Transverse colon (tissue), 4 donors: Measurements from ENCODE around the gene ARMC6. TPM values are rescaled to one million over a fixed set of nuclear protein-coding genes. Genes with fewer than 3 reads are reported as not detected.
A peak's percentile ranks its signal among the peaks of the same experiment; 100 is the strongest.

Experiments used
- DNase-seq: peaks from one replicate; pipeline ENCODE4 v3.0.0-alpha.2; 2019
- H3K27ac ChIP-seq, 4 donors: fragments of 200-600 bp; sonication (generic); 2 replicates each; pipeline ENCODE4 v1.5.1; 2016 to 2018; ENCODE audit warnings: inconsistent platforms in 4 of 4
- H3K27me3 ChIP-seq: fragments of 200-600 bp; sonication (generic); 2 replicates; pipeline ENCODE4 v1.5.1; 2017; ENCODE audit warnings: inconsistent platforms
- H3K36me3 ChIP-seq, 4 donors: fragments of 200-600 bp; sonication (generic); 2 replicates each; pipeline ENCODE4 v1.5.1; 2017 to 2019; ENCODE audit warnings: inconsistent platforms in 4 of 4
- H3K4me1 ChIP-seq, 4 donors: fragments of 200-600 bp; sonication (generic); 2 replicates each; pipeline ENCODE4 v1.5.1; 2017 to 2020; ENCODE audit warnings: inconsistent platforms in 4 of 4
- H3K4me3 ChIP-seq, 4 donors: fragments of 200-600 bp; sonication (generic); 1 replicate in 1 of 4; 2 replicates in 3 of 4; pipeline versions ENCODE4 v1.5.1 to v1.6.1; 2017 to 2019; ENCODE audit warnings: inconsistent platforms in 4 of 4
- H3K9me3 ChIP-seq, 2 donors: fragments of 200-600 bp; sonication (generic); 2 replicates each; pipeline ENCODE4 v1.5.1; 2017 to 2019; ENCODE audit warnings: inconsistent platforms in 2 of 2
- EP300 ChIP-seq: sonication (generic); formaldehyde crosslinking; IDR thresholded peaks from one replicate; pipeline ENCODE4 v1.6.1; 2017; ENCODE audit warnings: antibody characterized with exemption, low read depth
- POLR2A ChIP-seq: fragments of 450-650 bp; IDR thresholded peaks from one replicate; pipeline ENCODE4 v1.6.1; 2016; ENCODE audit warnings: antibody characterized with exemption, mild to moderate bottlenecking, moderate library complexity
- POLR2AphosphoS5 ChIP-seq, 3 donors: sonication (generic); formaldehyde crosslinking; IDR thresholded peaks; one replicate each; pipeline ENCODE4 v1.6.1; 2016; ENCODE audit warnings: antibody characterized with exemption in 3 of 3
- WGBS, 2 donors: methylation state at CpG; one replicate each; pipeline ENCODE4 v1.1.5; 2018; ENCODE audit warnings: low coverage in 1 of 2; 5-methylcytosine and 5-hydroxymethylcytosine counted together
- in situ Hi-C, 4 donors: fragments of 200-750 bp; cut with MboI; loops; one replicate each; pipeline versions ENCODE4 v1.15.0 to v1.15.1; 2017; ENCODE audit warnings: low sequenced_read_pairs in 3 of 4, low pct_ligation_motif_present in 1 of 4, low pct_unique_long_range_greater_than_20kb in 1 of 4
- intact Hi-C: fragments of 100-400 bp; cut with DNase I; formaldehyde crosslinking; loops from one replicate; pipeline ENCODE4 v1.15.1; 2023; ENCODE audit warnings: low total_unique reads
- total RNA-seq, 4 donors: library from RNA; depleted of rRNA; stranded (reverse); fragments of >200 nt; gene quantifications; one replicate each; pipeline ENCODE4 v1.1.0, GENCODE V29; 2016
- TF ChIP-seq, protein P1 (sequence below), 5 experiments: fragments of 200-600 bp in 3 of 5; fragments of 450-650 bp in 2 of 5; sonication (generic) in 3 of 5; IDR thresholded peaks; 1 replicate in 2 of 5; 2 replicates in 3 of 5; pipeline ENCODE4 v1.5.1; 2016 to 2017; ENCODE audit warnings: antibody characterized with exemption in 5 of 5, inconsistent platforms in 3 of 5, mild to moderate bottlenecking in 2 of 5, moderate library complexity in 1 of 5

Gene ARMC6
- total RNA-seq, 4 donors from 2014 or later, result 15.2 to 220 (median 22.9) TPM

DNA sequence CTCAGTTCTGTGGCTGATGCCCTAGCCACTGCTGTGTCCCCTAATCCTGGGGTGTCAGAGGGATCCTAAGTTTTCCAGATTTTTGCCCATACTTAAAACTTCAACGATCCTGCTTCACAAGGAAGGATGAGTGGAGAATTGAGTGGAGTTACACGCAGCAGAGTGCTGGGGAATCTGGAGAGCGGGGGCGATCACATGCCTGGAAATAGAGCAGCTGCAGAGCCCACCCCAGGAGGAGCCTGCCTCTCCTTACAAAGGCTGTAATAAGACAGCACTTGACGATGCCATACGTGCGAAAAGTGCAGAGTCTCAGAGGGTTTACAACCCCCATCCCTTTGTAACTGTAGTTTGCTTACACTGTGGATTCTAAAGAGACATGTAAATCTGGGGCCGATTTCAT, 40.7 kb upstream of the ARMC6 start:
- TF ChIP-seq POLR2AphosphoS5 (IDR thresholded peaks at IDR 0.05), result no peak
- no peak for TF ChIP-seq EP300
- TF ChIP-seq POLR2A, result no peak
- TF ChIP-seq, protein P1, sequence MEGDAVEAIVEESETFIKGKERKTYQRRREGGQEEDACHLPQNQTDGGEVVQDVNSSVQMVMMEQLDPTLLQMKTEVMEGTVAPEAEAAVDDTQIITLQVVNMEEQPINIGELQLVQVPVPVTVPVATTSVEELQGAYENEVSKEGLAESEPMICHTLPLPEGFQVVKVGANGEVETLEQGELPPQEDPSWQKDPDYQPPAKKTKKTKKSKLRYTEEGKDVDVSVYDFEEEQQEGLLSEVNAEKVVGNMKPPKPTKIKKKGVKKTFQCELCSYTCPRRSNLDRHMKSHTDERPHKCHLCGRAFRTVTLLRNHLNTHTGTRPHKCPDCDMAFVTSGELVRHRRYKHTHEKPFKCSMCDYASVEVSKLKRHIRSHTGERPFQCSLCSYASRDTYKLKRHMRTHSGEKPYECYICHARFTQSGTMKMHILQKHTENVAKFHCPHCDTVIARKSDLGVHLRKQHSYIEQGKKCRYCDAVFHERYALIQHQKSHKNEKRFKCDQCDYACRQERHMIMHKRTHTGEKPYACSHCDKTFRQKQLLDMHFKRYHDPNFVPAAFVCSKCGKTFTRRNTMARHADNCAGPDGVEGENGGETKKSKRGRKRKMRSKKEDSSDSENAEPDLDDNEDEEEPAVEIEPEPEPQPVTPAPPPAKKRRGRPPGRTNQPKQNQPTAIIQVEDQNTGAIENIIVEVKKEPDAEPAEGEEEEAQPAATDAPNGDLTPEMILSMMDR (IDR thresholded peaks at IDR 0.05), result no peak
- Histone ChIP-seq H3K4me1 (no peaks in the 10 kb centered on the region), H3K9me3 (no peaks in the 10 kb centered on the region), H3K4me3 (no peak overlapping the region), H3K27me3 (no peaks in the 10 kb centered on the region), H3K27ac (no peak overlapping the region), H3K36me3 (peaks cover 0 to 28% (median 12%) of the 10 kb centered on the region in 4 donors)
- DNase-seq, result no peak
- intact Hi-C loops (no loop called here), in situ Hi-C loops (no loop called here)
- 81% methylated on average over 8 of the region's 8 CpGs; no CpG with 5 or more reads in 1 of the 2 donors for WGBS, 2 donors

DNA sequence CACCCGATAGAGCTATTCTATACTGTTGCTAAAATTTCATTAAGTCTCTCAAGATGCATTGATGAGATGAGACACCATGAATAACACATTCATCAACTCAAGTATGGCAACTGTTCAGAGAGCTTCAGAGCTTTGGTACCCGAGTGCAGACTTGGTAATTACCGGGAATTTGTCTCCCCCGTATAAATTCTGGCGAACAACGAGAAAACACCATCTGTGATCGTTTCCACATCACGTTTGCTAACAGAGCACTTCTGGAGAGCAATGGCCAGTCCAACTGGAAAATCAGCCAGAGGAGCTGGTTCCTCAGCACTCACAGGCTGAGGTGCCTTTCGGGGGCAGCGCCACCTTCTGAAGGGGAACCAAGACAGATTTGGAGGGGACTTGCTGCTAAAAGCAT, 40.3 kb upstream of the ARMC6 start:
- DNase-seq, result no peak
- in situ Hi-C loops, result no loop called here
- Histone ChIP-seq H3K4me1 (no peaks in the 10 kb centered on the region), H3K9me3 (no peaks in the 10 kb centered on the region), H3K4me3 (no peak overlapping the region), H3K36me3 (peaks cover 0 to 28% (median 12%) of the 10 kb centered on the region in 4 donors), H3K27me3 (no peaks in the 10 kb centered on the region), H3K27ac (no peak overlapping the region)
- TF ChIP-seq, protein P1 (IDR thresholded peaks at IDR 0.05), result no peak
- TF ChIP-seq EP300 (no peak), POLR2A (no peak), POLR2AphosphoS5 (IDR thresholded peaks at IDR 0.05) (no peak)
- WGBS, 2 donors, result 72 to 89% methylated on average over 5 to 10 of the region's 10 CpGs
- intact Hi-C loops, result no loop called here

DNA sequence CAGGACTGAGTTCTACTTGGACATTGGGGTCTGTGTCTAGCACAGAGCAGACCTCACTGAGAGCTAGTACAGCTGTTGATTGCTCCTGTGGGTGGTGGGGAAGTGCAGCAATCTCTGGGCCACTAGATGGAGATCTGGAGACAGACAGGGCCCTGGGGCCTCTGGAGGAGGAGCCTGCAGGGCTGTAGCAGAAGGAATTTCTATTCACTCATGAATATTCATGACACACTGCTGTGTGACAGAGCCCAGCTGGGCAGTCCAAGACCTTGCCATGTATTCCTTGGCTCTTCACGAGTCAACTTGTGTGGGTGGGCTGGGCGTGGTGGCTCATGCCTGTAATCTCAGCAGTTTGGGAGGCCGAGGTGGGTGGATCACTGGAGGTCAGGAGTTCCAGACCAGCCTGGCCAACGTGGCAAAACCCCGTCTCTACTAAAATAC, 37.6 kb upstream of the ARMC6 start:
- H3K27ac ChIP-seq, result no peak overlapping the region
- peaks cover 0 to 34% (median 12%) of the 10 kb centered on the region in 4 donors for H3K36me3 ChIP-seq
- no peak overlapping the region for H3K4me3 ChIP-seq
- no peaks in the 10 kb centered on the region for H3K4me1 ChIP-seq
- WGBS, 2 donors, result 0 to 63% methylated on average over 1 to 5 of the region's 5 CpGs
- H3K9me3 ChIP-seq, result no peaks in the 10 kb centered on the region
- TF ChIP-seq POLR2AphosphoS5 (IDR thresholded peaks at IDR 0.05), result peak in 1 of 3 donors; percentile 30
- TF ChIP-seq EP300, result no peak
- TF ChIP-seq, protein P1 (IDR thresholded peaks at IDR 0.05), result peak in 2 of 5 experiments; percentile 10 to 20
- DNase-seq, result peak; percentile 17
- intact Hi-C loops (no loop called here), in situ Hi-C loops (no loop called here)
- H3K27me3 ChIP-seq, result no peaks in the 10 kb centered on the region

DNA sequence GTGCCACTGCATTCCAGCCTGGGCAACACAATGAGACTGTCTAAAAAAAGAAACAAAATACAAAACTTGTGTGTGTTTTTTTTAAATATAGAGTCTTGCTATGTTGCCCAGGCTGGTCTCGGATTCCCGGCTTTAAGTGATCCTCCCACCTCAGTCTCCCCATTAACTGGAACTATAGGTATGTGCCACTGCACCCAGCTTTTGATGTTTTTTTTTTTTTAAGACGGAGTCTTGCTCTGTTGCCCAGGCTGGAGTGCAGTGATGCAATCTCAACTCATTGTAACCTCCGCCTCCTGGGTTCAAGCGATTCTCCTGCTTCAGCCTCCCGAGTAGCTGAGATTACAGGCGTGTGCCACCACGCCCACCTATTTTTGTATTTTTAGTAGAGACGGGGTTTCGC, 37.1 kb upstream of the ARMC6 start:
- no peaks in the 10 kb centered on the region for H3K9me3 ChIP-seq
- H3K27ac ChIP-seq, result no peak overlapping the region
- peaks cover 0 to 34% (median 13%) of the 10 kb centered on the region in 4 donors for H3K36me3 ChIP-seq
- 90 to 100% methylated on average over 4 to 10 of the region's 10 CpGs for WGBS, 2 donors
- no peak for TF ChIP-seq POLR2AphosphoS5 (IDR thresholded peaks at IDR 0.05)
- TF ChIP-seq POLR2A, result no peak
- TF ChIP-seq EP300, result no peak
- TF ChIP-seq, protein P1 (IDR thresholded peaks at IDR 0.05), result no peak
- H3K27me3 ChIP-seq, result no peaks in the 10 kb centered on the region
- H3K4me1 ChIP-seq, result no peaks in the 10 kb centered on the region
- no peak for DNase-seq
- intact Hi-C loops, result no loop called here
- H3K4me3 ChIP-seq, result no peak overlapping the region
- in situ Hi-C loops, result no loop called here
